Stomach (tissue), 4 donors: ENCODE results near the gene SLC35F3.

Source experiments
- CTCF ChIP-seq, 7 experiments: fragments of 450-650 bp in 4 of 7; fragments of 200-600 bp in 3 of 7; sonication (generic) in 3 of 7; IDR thresholded peaks; one replicate each; pipeline ENCODE4 v1.5.1; 2016 to 2019; ENCODE audit warnings: antibody characterized with exemption in 7 of 7, control low read depth in 2 of 7, mild to moderate bottlenecking in 1 of 7
- POLR2A ChIP-seq, 4 donors: fragments of 450-650 bp; IDR thresholded peaks; one replicate each; pipeline ENCODE4 v1.6.1; 2016; ENCODE audit warnings: antibody characterized with exemption in 4 of 4, control low read depth in 2 of 4, mild to moderate bottlenecking in 1 of 4, moderate library complexity in 1 of 4
- POLR2AphosphoS5 ChIP-seq, 3 donors: sonication (generic); formaldehyde crosslinking; IDR thresholded peaks; one replicate each; pipeline ENCODE4 v1.6.1; 2016; ENCODE audit warnings: antibody characterized with exemption in 3 of 3

GRCh38 chr1:234141006-234141405, 236.5 kb downstream of the SLC35F3 start:
- TF ChIP-seq POLR2AphosphoS5 (IDR thresholded peaks at IDR 0.05) = no peak
- no peak for TF ChIP-seq CTCF (IDR thresholded peaks at IDR 0.05)
- TF ChIP-seq POLR2A (IDR thresholded peaks at IDR 0.05) = no peak
